ENCODE results near the gene ABLIM1.

DNA sequence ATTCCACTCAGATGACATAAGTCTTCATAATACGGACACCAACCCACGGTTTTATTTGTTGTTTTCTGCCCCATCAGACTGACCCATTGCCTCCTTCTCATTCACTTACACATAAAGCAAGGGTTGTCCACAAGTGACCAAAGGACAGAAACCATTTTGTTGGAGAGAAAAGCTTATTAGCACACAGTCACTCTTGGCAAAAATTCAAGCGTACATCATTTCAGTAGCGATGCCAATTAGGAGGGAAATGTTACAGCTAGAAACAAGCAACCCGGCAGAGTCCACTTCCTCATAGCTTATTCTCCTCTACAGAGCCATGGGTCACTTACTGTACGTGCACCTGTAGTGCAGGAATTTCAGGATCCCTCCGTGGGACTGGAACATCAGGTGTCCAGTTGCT is 23.0 kb downstream of the ABLIM1 start:
- TF ChIP-seq EP300 (IDR thresholded peaks at IDR 0.05; ENCODE audit: low read depth in 2 of 2, low read length in 2 of 2) (no peak), EP300 (CRISPR knock-in tag; IDR thresholded peaks at IDR 0.05; ENCODE audit: borderline replicate concordance) (no peak), FOXK1 (CRISPR knock-in tag; IDR thresholded peaks at IDR 0.05; ENCODE audit: borderline replicate concordance, low read depth) (no peak), FOXK2 (IDR thresholded peaks at IDR 0.05) (no peak), ZBTB7A (CRISPR knock-in tag; IDR thresholded peaks at IDR 0.05) (no peak), ZNF282 (IDR thresholded peaks at IDR 0.05; ENCODE audit: partially characterized antibody) (no peak), SYNCRIP (IDR thresholded peaks at IDR 0.05; ENCODE audit: insufficient read depth, low read depth, low read length) (no peak), SMC3 (IDR thresholded peaks at IDR 0.05; ENCODE audit: low read length) (no peak), ZBTB42 (CRISPR knock-in tag; IDR thresholded peaks at IDR 0.05) (no peak)
- TF ChIP-seq, protein P1, sequence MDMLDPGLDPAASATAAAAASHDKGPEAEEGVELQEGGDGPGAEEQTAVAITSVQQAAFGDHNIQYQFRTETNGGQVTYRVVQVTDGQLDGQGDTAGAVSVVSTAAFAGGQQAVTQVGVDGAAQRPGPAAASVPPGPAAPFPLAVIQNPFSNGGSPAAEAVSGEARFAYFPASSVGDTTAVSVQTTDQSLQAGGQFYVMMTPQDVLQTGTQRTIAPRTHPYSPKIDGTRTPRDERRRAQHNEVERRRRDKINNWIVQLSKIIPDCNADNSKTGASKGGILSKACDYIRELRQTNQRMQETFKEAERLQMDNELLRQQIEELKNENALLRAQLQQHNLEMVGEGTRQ (IDR thresholded peaks at IDR 0.05; ENCODE audit: low read depth, low read length): no peak
- TF ChIP-seq, protein P1 (CRISPR knock-in tag; IDR thresholded peaks at IDR 0.05; ENCODE audit: borderline replicate concordance): no peak
- TF ChIP-seq, protein P2, sequence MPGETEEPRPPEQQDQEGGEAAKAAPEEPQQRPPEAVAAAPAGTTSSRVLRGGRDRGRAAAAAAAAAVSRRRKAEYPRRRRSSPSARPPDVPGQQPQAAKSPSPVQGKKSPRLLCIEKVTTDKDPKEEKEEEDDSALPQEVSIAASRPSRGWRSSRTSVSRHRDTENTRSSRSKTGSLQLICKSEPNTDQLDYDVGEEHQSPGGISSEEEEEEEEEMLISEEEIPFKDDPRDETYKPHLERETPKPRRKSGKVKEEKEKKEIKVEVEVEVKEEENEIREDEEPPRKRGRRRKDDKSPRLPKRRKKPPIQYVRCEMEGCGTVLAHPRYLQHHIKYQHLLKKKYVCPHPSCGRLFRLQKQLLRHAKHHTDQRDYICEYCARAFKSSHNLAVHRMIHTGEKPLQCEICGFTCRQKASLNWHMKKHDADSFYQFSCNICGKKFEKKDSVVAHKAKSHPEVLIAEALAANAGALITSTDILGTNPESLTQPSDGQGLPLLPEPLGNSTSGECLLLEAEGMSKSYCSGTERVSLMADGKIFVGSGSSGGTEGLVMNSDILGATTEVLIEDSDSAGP (CRISPR knock-in tag; IDR thresholded peaks at IDR 0.05; ENCODE audit: borderline replicate concordance): no peak
- TF ChIP-seq, protein P3, sequence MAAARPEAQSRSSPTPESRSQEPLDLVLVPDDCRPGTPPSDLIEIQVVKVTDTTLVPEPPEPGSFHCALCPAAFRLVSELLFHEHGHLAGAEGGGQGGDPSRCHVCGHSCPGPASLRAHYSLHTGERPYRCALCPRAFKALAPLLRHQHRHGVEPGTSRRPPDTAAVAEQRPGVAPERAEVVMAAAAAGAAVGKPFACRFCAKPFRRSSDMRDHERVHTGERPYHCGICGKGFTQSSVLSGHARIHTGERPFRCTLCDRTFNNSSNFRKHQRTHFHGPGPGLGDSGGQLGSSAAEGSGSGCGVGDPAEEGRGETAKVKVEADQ (CRISPR knock-in tag; IDR thresholded peaks at IDR 0.05; ENCODE audit: borderline replicate concordance): no peak
- TF ChIP-seq, protein P4, sequence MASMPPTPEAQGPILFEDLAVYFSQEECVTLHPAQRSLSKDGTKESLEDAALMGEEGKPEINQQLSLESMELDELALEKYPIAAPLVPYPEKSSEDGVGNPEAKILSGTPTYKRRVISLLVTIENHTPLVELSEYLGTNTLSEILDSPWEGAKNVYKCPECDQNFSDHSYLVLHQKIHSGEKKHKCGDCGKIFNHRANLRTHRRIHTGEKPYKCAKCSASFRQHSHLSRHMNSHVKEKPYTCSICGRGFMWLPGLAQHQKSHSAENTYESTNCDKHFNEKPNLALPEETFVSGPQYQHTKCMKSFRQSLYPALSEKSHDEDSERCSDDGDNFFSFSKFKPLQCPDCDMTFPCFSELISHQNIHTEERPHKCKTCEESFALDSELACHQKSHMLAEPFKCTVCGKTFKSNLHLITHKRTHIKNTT (CRISPR knock-in tag; IDR thresholded peaks at IDR 0.05): no peak
- TF ChIP-seq, protein P5, sequence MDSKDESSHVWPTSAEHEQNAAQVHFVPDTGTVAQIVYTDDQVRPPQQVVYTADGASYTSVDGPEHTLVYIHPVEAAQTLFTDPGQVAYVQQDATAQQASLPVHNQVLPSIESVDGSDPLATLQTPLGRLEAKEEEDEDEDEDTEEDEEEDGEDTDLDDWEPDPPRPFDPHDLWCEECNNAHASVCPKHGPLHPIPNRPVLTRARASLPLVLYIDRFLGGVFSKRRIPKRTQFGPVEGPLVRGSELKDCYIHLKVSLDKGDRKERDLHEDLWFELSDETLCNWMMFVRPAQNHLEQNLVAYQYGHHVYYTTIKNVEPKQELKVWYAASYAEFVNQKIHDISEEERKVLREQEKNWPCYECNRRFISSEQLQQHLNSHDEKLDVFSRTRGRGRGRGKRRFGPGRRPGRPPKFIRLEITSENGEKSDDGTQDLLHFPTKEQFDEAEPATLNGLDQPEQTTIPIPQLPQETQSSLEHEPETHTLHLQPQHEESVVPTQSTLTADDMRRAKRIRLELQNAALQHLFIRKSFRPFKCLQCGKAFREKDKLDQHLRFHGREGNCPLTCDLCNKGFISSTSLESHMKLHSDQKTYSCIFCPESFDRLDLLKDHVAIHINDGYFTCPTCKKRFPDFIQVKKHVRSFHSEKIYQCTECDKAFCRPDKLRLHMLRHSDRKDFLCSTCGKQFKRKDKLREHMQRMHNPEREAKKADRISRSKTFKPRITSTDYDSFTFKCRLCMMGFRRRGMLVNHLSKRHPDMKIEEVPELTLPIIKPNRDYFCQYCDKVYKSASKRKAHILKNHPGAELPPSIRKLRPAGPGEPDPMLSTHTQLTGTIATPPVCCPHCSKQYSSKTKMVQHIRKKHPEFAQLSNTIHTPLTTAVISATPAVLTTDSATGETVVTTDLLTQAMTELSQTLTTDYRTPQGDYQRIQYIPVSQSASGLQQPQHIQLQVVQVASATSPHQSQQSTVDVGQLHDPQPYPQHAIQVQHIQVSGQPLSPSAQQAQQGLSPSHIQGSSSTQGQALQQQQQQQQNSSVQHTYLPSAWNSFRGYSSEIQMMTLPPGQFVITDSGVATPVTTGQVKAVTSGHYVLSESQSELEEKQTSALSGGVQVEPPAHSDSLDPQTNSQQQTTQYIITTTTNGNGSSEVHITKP (CRISPR knock-in tag; IDR thresholded peaks at IDR 0.05; ENCODE audit: low read depth): no peak
- TF ChIP-seq, protein P6, sequence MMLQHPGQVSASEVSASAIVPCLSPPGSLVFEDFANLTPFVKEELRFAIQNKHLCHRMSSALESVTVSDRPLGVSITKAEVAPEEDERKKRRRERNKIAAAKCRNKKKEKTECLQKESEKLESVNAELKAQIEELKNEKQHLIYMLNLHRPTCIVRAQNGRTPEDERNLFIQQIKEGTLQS (CRISPR knock-in tag; IDR thresholded peaks at IDR 0.05): no peak

All from HepG2 (cell line).